ENCODE measurements around the gene SIRT5.

- TF ChIP-seq EZH2 (IDR thresholded peaks at IDR 0.05; ENCODE audit: insufficient read depth, poor library complexity, severe bottlenecking) = no peak
- no peak for TF ChIP-seq EZH2phosphoT487 (IDR thresholded peaks at IDR 0.05; ENCODE audit: insufficient read depth, low read depth)
Observed at GRCh38 chr6:13643125-13643524, 68.7 kb downstream of the SIRT5 start.

Data from GM23248 (cell line).